K562 (cell line): ENCODE measurements around the gene CAMSAP2. TPM values are rescaled to one million over a fixed set of nuclear protein-coding genes. Genes with fewer than 3 reads are reported as not detected.

Experiments
- ATAC-seq: fragments of 200-7000 bp; cut with Tn5 transposase; 3 replicates; pipeline ENCODE4 v1.9.1; 2020; ENCODE audit warnings: moderate library complexity
- BruUV-seq: library from RNA; stranded (reverse); fragments of 400-500 nt; replicated peaks from 2 replicates; lab custom pipeline; 2021; lab: Mats Ljungman, UMichigan
- CTCF ChIA-PET: fragments of 300-600 bp; formaldehyde crosslinking; extraction: SDS; loops from one replicate; lab custom pipeline; 2021; ENCODE audit warnings: low intra/inter-chr PET ratio; lab: Yijun Ruan, JAX
- POLR2A ChIA-PET: fragments of 300-600, 350-650 bp; sonication (Branson Sonifier 250); formaldehyde crosslinking; extraction: SDS; loops from one replicate; lab custom pipeline; 2021; ENCODE audit warnings: antibody characterized with exemption, inconsistent platforms; lab: Yijun Ruan, JAX
- DNase-seq, 4 experiments: peaks; one replicate each; pipeline versions ENCODE4 v3.0.0 to v3.0.0-alpha.2; 2011 to 2018; ENCODE audit warnings: low spot score in 3 of 4, mixed read lengths in 3 of 4; ENCODE audit errors: extremely low read depth in 1 of 4
- FAIRE-seq: peaks from 2 replicates; lab custom pipeline; 2011; peaks lifted over from hg19 to GRCh38; lab: Jason Lieb, UNC
- H2AFZ ChIP-seq: 2 replicates; pipeline ENCODE4 v1.6.0; 2011; ENCODE audit warnings: low read depth, low read length, control low read depth, inconsistent platforms
- H3K27ac ChIP-seq: fragments of 200-600 bp; 3 replicates; pipeline ENCODE4 v1.8.0; 2011; ENCODE audit warnings: low read depth, mild to moderate bottlenecking, control low read depth, inconsistent platforms, low read length, moderate library complexity, mixed read lengths; ENCODE audit errors: extremely low read depth
- H3K27me3 ChIP-seq, 2 experiments: fragments of 300-600 bp in 1 of 2; 2 replicates in 1 of 2; 3 replicates in 1 of 2; pipeline versions ENCODE4 v1.6.0 to v1.8.0; 2011; ENCODE audit warnings: inconsistent platforms in 2 of 2, low read length in 2 of 2, mild to moderate bottlenecking in 1 of 2, mixed read lengths in 1 of 2, moderate library complexity in 1 of 2; ENCODE audit not compliant: control insufficient read depth in 2 of 2, insufficient read depth in 2 of 2
- H3K36me3 ChIP-seq: fragments of 300-600 bp; 3 replicates; pipeline ENCODE4 v1.8.0; 2011; ENCODE audit warnings: mild to moderate bottlenecking, low read length, inconsistent platforms; ENCODE audit not compliant: control insufficient read depth, insufficient read depth
- H3K4me1 ChIP-seq, 2 experiments: fragments of 200-600 bp in 1 of 2; replicated peaks in 1 of 2; 2 replicates in 1 of 2; 3 replicates in 1 of 2; pipeline versions ENCODE4 v1.5.1 to v1.8.0; 2011; ENCODE audit warnings: inconsistent platforms in 2 of 2, low read length in 2 of 2, mild to moderate bottlenecking in 1 of 2, mixed read lengths in 1 of 2, moderate library complexity in 1 of 2; ENCODE audit not compliant: control insufficient read depth in 2 of 2, insufficient read depth in 2 of 2
- H3K4me2 ChIP-seq: 2 replicates; pipeline ENCODE4 v1.6.1; 2011; ENCODE audit warnings: low read length, control low read depth, inconsistent platforms, mixed read lengths; ENCODE audit not compliant: insufficient read depth
- H3K4me3 ChIP-seq: fragments of 200-600 bp; sonication (generic), shearing (Covaris generic); 2 replicates; pipeline ENCODE4 v1.5.1; 2016; ENCODE audit warnings: control low read depth, inconsistent platforms
- H3K79me2 ChIP-seq: fragments of 200-600 bp; 3 replicates; pipeline ENCODE4 v1.8.0; 2011; ENCODE audit warnings: low read length, inconsistent platforms; ENCODE audit not compliant: control insufficient read depth, insufficient read depth
- H3K9ac ChIP-seq, 2 experiments: 2 replicates each; pipeline versions ENCODE4 v1.6.0 to v1.6.1; 2011; ENCODE audit warnings: low read depth in 2 of 2, low read length in 2 of 2, control low read depth in 1 of 2, inconsistent platforms in 1 of 2, mild to moderate bottlenecking in 1 of 2, mixed read lengths in 1 of 2; ENCODE audit not compliant: insufficient read depth in 1 of 2
- H3K9me1 ChIP-seq: one replicate; pipeline ENCODE4 v1.6.0; 2011; ENCODE audit warnings: inconsistent platforms, mild to moderate bottlenecking, low read length, moderate library complexity; ENCODE audit not compliant: control insufficient read depth, insufficient read depth
- H3K9me3 ChIP-seq: replicated peaks from 2 replicates; pipeline ENCODE4 v1.5.1; 2011; ENCODE audit warnings: low read depth, low read length, inconsistent platforms; ENCODE audit not compliant: control insufficient read depth, insufficient read depth
- H4K20me1 ChIP-seq: replicated peaks from 2 replicates; pipeline ENCODE4 v1.6.1; 2011; ENCODE audit warnings: low read length, inconsistent platforms, mixed read lengths; ENCODE audit not compliant: control insufficient read depth, insufficient read depth
- BDP1 ChIP-seq: IDR thresholded peaks from 3 replicates; pipeline ENCODE4 v1.6.1; 2011; ENCODE audit not compliant: insufficient read length, insufficient read depth
- E2F8 ChIP-seq: fragments of 450-650 bp; IDR thresholded peaks from 2 replicates; pipeline ENCODE4 v1.7.1; 2018; ENCODE audit warnings: mild to moderate bottlenecking, low read depth; ENCODE audit not compliant: partially characterized antibody
- EP300 ChIP-seq: IDR thresholded peaks from 2 replicates; pipeline ENCODE4 v1.6.1; 2012; ENCODE audit warnings: low read length, improper control_type of control experiment
- MCM7 ChIP-seq, 2 experiments: fragments of 450-650 bp; IDR thresholded peaks; 2 replicates each; pipeline ENCODE4 v1.6.1; 2016 to 2018
- SP2 ChIP-seq: IDR thresholded peaks from 2 replicates; pipeline ENCODE4 v1.6.1; 2011; ENCODE audit warnings: mild to moderate bottlenecking, low read depth, low read length, moderate library complexity; ENCODE audit not compliant: poor library complexity, severe bottlenecking; ENCODE audit errors: extremely low read depth
- ZNF165 ChIP-seq: fragments of 250-450 bp; sonication (Bioruptor Pico); IDR thresholded peaks from 2 replicates; pipeline ENCODE4 v1.4.0; 2020; ENCODE audit warnings: borderline replicate concordance
- ZNF77 ChIP-seq: fragments of 250-450 bp; sonication (Bioruptor Pico); IDR thresholded peaks from 2 replicates; pipeline ENCODE4 v1.5.0; 2020
- WGBS: fragments of 100-300 bp; shearing (Covaris generic); methylation state at CpG from one replicate; pipeline ENCODE4 v1.1.6; 2016; ENCODE audit warnings: low coverage, mixed read lengths; ENCODE audit not compliant: insufficient coverage; ENCODE audit errors: missing lambda C conversion rate; 5-methylcytosine and 5-hydroxymethylcytosine counted together
- in situ Hi-C: fragments of 300-500 bp; cut with MboI; formaldehyde crosslinking; loops from 4 replicates; pipeline ENCODE4 v1.15.0; 2018; ENCODE audit warnings: inconsistent platforms, mixed read lengths
- intact Hi-C: fragments of 100-400 bp; cut with micrococcal nuclease; formaldehyde crosslinking; loops from 2 replicates; pipeline ENCODE4 v1.14.2; 2022
- polyA plus RNA-seq, 8 experiments: library from polyadenylated mRNA; depleted of rRNA in 4 of 8; stranded (reverse) in 5 of 8; unstranded in 3 of 8; fragments of >200 nt; fragmentation: Nextera tagmentation in 2 of 8; fragmentation: Illumina TruSeq in 1 of 8; extraction: Ambion mirVana in 2 of 8; extraction: Trizol in 1 of 8; gene quantifications; 2 replicates each; pipeline versions ENCODE4 v1.2.1 to v1.2.3, GENCODE V29; 2011 to 2014; ENCODE audit warnings: inconsistent platforms in 1 of 8, missing spikeins in 1 of 8
- total RNA-seq, 7 experiments: library from RNA; depleted of rRNA in 6 of 7; stranded (reverse); fragments of >200 nt in 6 of 7; fragmentation: Illumina TruSeq in 2 of 7; extraction: Trizol in 2 of 7; gene quantifications; 2 replicates each; pipeline versions ENCODE4 v1.2.1 to v1.2.3, GENCODE V29; 2011 to 2021; ENCODE audit warnings: low replicate concordance in 1 of 7
- TF ChIP-seq, protein P1 (sequence below), 2 experiments: fragments of 450-650 bp in 1 of 2; IDR thresholded peaks; 2 replicates each; pipeline ENCODE4 v1.6.1; 2011 to 2017; ENCODE audit warnings: low read depth in 2 of 2, antibody characterized with exemption in 1 of 2, borderline replicate concordance in 1 of 2, low read length in 1 of 2, mild to moderate bottlenecking in 1 of 2, mixed read lengths in 1 of 2; ENCODE audit not compliant: control insufficient read depth in 1 of 2
- TF ChIP-seq, protein P2 (sequence below), 2 experiments: fragments of 250-450 bp in 1 of 2; fragments of 450-650 bp in 1 of 2; sonication (Bioruptor Pico) in 1 of 2; IDR thresholded peaks; 2 replicates each; pipeline versions ENCODE4 v1.6.1 to v1.8.0; 2016 to 2021; ENCODE audit warnings: mild to moderate bottlenecking in 2 of 2, moderate library complexity in 2 of 2, missing compliant biosample characterization in 1 of 2, missing genetic modification characterization in 1 of 2

Gene CAMSAP2
- total and polyA plus RNA-seq, 9 of the 15 experiments (the other 6 are each of a cell fraction or from before 2014, with no cell fraction given) = 1.4 to 7.5 (median 2.7) TPM

GRCh38 chr1:200889571-200889970 is 150.9 kb downstream of the CAMSAP2 start (continued):
- TF ChIP-seq SP2 (no peak), MCM7 (IDR thresholded peaks at IDR 0.05) (no peak), ZNF77 (CRISPR knock-in tag) (no peak), ZNF165 (CRISPR knock-in tag) (no peak), BDP1 (no peak)
- TF ChIP-seq, protein P1, sequence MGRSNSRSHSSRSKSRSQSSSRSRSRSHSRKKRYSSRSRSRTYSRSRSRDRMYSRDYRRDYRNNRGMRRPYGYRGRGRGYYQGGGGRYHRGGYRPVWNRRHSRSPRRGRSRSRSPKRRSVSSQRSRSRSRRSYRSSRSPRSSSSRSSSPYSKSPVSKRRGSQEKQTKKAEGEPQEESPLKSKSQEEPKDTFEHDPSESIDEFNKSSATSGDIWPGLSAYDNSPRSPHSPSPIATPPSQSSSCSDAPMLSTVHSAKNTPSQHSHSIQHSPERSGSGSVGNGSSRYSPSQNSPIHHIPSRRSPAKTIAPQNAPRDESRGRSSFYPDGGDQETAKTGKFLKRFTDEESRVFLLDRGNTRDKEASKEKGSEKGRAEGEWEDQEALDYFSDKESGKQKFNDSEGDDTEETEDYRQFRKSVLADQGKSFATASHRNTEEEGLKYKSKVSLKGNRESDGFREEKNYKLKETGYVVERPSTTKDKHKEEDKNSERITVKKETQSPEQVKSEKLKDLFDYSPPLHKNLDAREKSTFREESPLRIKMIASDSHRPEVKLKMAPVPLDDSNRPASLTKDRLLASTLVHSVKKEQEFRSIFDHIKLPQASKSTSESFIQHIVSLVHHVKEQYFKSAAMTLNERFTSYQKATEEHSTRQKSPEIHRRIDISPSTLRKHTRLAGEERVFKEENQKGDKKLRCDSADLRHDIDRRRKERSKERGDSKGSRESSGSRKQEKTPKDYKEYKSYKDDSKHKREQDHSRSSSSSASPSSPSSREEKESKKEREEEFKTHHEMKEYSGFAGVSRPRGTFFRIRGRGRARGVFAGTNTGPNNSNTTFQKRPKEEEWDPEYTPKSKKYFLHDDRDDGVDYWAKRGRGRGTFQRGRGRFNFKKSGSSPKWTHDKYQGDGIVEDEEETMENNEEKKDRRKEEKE (IDR thresholded peaks at IDR 0.05; ENCODE audit: borderline replicate concordance in 1 of 2, control insufficient read depth in 1 of 2, low read depth in 2 of 2, low read length in 1 of 2) = no peak

- H3K4me2 ChIP-seq = no peak overlapping the region
- H3K4me1 ChIP-seq = peaks cover 7 to 18% of the 10 kb centered on the region in 2 experiments; a peak in 4 of 5 replicates
- in situ Hi-C loops = no loop called here
These were observed 151.3 kb downstream of the CAMSAP2 start for GRCh38 chr1:200890027-200890426.

More at GRCh38 chr1:200890027-200890426, 151.3 kb downstream of the CAMSAP2 start:
- 16% methylated on average over 15 of the region's 15 CpGs for WGBS
- no peak overlapping the region for H3K4me3 ChIP-seq
- no peak overlapping the region for H2AFZ ChIP-seq
- FAIRE-seq = no peak
- no peaks in the 10 kb centered on the region for H3K9me3 ChIP-seq
- no peaks in the 10 kb centered on the region for H3K36me3 ChIP-seq
- H3K27me3 ChIP-seq = peaks cover 63 to 70% of the 10 kb centered on the region in 2 experiments
- intact Hi-C loops = no loop called here
- BruUV-seq = no TSS peak
- ChIA-PET POLR2A (no interaction called here), CTCF (interaction anchor here (0.7 kb wide), 1 partner anchor 16 kb away, joined by 3 read pairs; no protein-coding TSS in a partner anchor)
- TF ChIP-seq E2F8 (no peak), EP300 (no peak)
- TF ChIP-seq, protein P2, sequence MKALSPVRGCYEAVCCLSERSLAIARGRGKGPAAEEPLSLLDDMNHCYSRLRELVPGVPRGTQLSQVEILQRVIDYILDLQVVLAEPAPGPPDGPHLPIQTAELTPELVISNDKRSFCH (CRISPR knock-in tag; IDR thresholded peaks at IDR 0.05) = no peak
- TF ChIP-seq, protein P2 (tag; IDR thresholded peaks at IDR 0.05) = no peak
- H3K27ac ChIP-seq = no peak overlapping the region
- H4K20me1 ChIP-seq = peaks cover 21% of the 10 kb centered on the region
- H3K9ac ChIP-seq = no peak overlapping the region
- DNase-seq = no peak
- no peaks in the 10 kb centered on the region for H3K9me1 ChIP-seq
- no peaks in the 10 kb centered on the region for H3K79me2 ChIP-seq
- no peak for ATAC-seq
